Astrocyte of the spinal cord (primary cell): ENCODE data around the gene MMP15.
A peak's percentile ranks its signal among the peaks of the same experiment; 100 is the strongest.

Experiments
- DNase-seq: peaks from one replicate; pipeline ENCODE4 v3.0.0; 2011; ENCODE audit warnings: low read depth, low spot score
- H3K4me3 ChIP-seq: 2 replicates; pipeline ENCODE4 v1.5.1; 2011; ENCODE audit warnings: low read depth, mild to moderate bottlenecking, low read length, moderate library complexity
- CTCF ChIP-seq: IDR thresholded peaks from 2 replicates; pipeline ENCODE4 v1.5.1; 2012; ENCODE audit warnings: low read depth, mild to moderate bottlenecking, low read length, inconsistent platforms
- in situ Hi-C: cut with HindIII; loops from 2 replicates; pipeline ENCODE4 v1.10.0; 2017; ENCODE audit warnings: low sequenced_read_pairs

Gene MMP15

DNA sequence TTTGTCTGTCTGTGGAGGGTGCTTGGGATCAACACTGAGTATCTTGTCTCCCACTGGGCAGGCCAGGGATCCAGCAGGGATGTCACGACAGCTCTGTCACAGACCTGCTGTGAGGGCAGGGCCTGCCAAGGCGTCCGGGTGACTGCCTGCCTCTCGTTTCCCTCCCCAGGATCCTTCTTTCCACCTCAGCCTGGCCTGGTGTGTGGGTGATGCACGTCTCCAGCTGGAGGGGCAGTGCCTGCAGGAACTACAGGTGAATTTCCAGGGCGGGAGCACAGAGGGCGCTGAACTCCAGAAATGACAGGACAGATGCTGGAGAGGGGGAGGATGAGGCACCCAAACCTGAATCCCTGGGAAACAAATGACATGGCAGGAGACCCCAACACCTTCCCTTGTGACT lies 6.8 kb upstream of the MMP15 start:
- no peak overlapping the region for H3K4me3 ChIP-seq
- DNase-seq, result no peak
- in situ Hi-C loops, result no loop called here
- no peak for TF ChIP-seq CTCF

- in situ Hi-C loops, result no loop called here
- DNase-seq, result no peak
- TF ChIP-seq CTCF, result no peak
- no peak overlapping the region for H3K4me3 ChIP-seq
Measured at GRCh38 chr16:58019866-58020538, 5.6 kb upstream of the MMP15 start.

DNA sequence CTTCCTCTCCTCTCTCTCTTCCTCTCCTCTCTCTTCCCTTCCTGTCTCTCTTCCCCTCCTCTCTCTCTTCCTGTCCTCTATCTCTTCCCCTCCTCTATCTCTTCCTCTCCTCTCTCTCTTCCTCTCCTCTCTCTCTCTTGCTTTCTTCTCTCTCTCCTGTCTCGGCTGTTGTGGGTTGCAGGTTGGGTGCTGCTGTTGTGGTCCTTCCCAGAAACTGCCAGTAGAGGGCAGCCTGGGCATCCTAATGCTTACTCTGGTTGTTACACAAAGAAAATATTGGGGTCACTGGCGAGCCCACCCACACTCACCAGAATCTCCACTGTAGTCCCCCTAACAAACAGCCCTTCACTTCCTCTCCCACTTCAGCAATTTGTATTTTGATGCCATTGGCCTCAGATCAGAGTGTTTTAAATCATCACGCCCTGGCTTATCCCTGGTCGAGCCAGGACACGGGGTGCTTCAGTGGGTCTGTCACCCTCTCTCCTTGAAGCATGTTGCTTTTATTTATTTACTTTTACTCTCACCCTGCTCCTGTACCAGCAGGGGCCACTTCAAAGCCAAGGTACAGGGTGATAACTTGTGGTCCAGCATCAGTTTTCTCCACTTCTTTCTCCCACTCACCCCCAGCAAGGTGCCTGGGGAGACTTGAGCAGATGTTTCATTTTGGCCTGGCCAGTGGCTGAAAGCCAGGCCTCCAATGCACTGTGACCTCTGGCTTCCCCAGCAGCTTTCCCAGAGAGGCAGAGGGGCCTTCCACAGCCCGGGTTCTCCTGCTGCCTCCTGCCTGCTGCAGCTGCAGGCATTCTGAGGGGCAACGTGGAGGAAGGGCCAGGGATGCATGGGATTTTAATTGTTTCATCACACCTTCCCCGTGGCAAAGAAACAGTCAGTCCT lies 4.7 kb upstream of the MMP15 start:
- peak; percentile 42 for DNase-seq
- no peak overlapping the region for H3K4me3 ChIP-seq
- in situ Hi-C loops, result no loop called here
- TF ChIP-seq CTCF, result peak; percentile 87

DNA sequence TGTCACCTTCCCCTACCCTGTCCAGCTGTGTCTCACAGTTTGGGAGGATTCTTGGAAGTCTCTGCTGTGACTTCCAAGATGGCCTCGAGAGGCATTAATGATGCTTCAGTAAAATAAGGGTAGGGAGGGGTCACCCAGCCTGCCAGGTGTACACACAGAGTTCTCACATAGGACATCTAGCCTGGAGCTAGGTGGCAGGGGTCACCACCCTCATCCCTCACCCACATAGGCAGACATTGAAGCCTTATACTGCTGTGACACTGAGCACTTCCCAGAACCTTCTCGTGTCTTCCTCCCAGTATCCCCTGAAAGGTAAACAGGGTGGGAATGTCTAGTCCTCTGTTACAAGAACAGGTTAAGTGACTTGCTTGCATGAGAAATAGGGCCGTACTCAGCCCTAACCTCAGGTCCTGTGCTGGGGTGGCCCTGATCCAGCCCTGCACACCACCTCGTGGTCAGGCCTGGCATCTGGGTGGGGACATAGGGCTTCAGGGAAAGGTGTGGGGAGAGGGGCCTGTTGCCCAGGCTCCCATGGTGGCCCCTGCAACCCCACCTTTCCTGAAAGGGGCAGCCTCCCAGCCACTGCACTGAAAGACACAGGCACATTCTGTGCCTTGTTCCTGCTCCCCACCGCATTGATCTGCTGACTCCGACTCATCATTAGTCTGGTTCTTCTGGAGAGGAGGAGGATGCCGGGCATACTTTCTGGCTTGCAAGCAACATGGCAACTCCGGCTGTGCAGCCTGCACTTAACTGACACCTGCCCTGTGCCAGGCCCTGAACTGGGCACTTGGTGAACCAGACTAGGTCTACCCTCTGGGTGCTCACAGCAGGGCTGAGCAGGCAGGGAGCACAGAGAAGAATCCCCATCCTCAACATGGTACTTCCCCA lies 3.6 kb upstream of the MMP15 start:
- no peak overlapping the region for H3K4me3 ChIP-seq
- in situ Hi-C loops, result no loop called here
- DNase-seq, result peak; percentile 45
- TF ChIP-seq CTCF, result no peak

GRCh38 chr16:58022601-58023371 lies 2.8 kb upstream of the MMP15 start:
- peak; percentile 75 for DNase-seq
- in situ Hi-C loops, result no loop called here
- TF ChIP-seq CTCF, result no peak
- no peak overlapping the region for H3K4me3 ChIP-seq
